ENCODE results near the gene FHOD3.

Gene FHOD3

DNA sequence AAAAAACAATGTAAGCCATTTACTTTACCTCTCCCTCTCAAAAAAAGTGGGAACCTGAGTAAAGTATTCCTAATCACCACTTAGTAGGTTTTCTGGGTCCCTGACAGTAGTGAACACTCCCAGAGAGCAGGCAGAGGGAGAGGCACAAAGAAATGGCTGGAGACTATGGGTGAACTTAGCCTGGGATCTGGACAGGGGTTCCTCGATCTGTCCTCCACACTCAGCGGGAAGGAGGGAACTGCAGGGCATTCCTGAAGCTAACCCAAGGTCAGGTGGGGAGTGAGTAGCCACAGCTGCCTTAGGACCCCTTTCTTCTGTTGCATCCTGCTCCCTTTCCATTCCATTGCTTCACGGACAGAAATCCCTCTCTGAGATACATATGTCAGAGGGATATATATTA lies 375.9 kb downstream of the FHOD3 start:
- H3K4me3 ChIP-seq (ENCODE audit: low read depth, low read length) = no peak overlapping the region
- TF ChIP-seq ZNF610 (tag by site-specific recombination; IDR thresholded peaks at IDR 0.05; ENCODE audit: borderline replicate concordance) (no peak), ZNF707 (tag by site-specific recombination; IDR thresholded peaks at IDR 0.05) (no peak), SP7 (tag by site-specific recombination; IDR thresholded peaks at IDR 0.05) (no peak)
- TF ChIP-seq, protein P1, sequence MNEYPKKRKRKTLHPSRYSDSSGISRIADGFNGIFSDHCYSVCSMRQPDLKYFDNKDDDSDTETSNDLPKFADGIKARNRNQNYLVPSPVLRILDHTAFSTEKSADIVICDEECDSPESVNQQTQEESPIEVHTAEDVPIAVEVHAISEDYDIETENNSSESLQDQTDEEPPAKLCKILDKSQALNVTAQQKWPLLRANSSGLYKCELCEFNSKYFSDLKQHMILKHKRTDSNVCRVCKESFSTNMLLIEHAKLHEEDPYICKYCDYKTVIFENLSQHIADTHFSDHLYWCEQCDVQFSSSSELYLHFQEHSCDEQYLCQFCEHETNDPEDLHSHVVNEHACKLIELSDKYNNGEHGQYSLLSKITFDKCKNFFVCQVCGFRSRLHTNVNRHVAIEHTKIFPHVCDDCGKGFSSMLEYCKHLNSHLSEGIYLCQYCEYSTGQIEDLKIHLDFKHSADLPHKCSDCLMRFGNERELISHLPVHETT (tag by site-specific recombination; IDR thresholded peaks at IDR 0.05) = no peak
- TF ChIP-seq, protein P2, sequence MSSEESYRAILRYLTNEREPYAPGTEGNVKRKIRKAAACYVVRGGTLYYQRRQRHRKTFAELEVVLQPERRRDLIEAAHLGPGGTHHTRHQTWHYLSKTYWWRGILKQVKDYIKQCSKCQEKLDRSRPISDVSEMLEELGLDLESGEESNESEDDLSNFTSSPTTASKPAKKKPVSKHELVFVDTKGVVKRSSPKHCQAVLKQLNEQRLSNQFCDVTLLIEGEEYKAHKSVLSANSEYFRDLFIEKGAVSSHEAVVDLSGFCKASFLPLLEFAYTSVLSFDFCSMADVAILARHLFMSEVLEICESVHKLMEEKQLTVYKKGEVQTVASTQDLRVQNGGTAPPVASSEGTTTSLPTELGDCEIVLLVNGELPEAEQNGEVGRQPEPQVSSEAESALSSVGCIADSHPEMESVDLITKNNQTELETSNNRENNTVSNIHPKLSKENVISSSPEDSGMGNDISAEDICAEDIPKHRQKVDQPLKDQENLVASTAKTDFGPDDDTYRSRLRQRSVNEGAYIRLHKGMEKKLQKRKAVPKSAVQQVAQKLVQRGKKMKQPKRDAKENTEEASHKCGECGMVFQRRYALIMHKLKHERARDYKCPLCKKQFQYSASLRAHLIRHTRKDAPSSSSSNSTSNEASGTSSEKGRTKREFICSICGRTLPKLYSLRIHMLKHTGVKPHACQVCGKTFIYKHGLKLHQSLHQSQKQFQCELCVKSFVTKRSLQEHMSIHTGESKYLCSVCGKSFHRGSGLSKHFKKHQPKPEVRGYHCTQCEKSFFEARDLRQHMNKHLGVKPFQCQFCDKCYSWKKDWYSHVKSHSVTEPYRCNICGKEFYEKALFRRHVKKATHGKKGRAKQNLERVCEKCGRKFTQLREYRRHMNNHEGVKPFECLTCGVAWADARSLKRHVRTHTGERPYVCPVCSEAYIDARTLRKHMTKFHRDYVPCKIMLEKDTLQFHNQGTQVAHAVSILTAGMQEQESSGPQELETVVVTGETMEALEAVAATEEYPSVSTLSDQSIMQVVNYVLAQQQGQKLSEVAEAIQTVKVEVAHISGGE (tag by site-specific recombination; conservative IDR thresholded peaks at IDR 0.05; ENCODE audit: low read depth) = no peak
- H3K27ac ChIP-seq (ENCODE audit: extremely low read depth, low read depth, low read length) = no peak overlapping the region
- CTCF ChIA-PET = interaction anchor here (0.6 kb wide), 1 partner anchor 509 kb away, joined by 3 read pairs; no protein-coding TSS in a partner anchor
- POLR2A ChIA-PET = no interaction called here
- no peaks in the 10 kb centered on the region for H3K9me3 ChIP-seq (ENCODE audit: control insufficient read depth, insufficient read depth, low read depth, low read length)
- H3K4me1 ChIP-seq (ENCODE audit: control insufficient read depth, insufficient read depth, low read length) = no peaks in the 10 kb centered on the region; the same call in 1 of the 2 replicates
- H3K36me3 ChIP-seq (ENCODE audit: control insufficient read depth in 2 of 2, insufficient read depth in 1 of 2, low read length in 2 of 2) = no peaks in the 10 kb centered on the region; a peak in 1 of 3 replicates

DNA sequence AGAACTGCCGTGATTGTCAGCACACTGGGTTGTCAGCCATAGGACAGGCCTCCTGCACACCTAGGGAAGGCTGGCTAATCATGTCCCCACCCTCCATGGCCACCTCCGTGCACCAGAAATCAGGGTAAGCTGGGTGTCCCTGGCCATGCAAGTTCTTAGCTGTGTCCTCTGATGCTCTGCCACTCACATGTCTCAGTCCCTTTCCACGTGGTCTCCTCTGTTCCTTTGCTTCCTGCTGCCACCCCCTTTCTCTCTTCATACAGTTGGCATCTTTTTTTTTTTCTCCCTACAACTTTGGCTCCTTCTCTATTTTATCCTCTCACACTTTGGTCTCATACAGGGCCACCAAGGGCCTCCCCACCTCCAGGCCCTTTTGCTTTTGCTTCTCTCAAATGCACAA lies 377.6 kb downstream of the FHOD3 start:
- ChIA-PET POLR2A (no interaction called here), CTCF (interaction anchor here (0.6 to 2.1 kb wide), 2 partner anchors 13 to 131 kb away, joined by 3 to 8 read pairs; no protein-coding TSS in a partner anchor)
- Histone ChIP-seq H3K9me3 (ENCODE audit: control insufficient read depth, insufficient read depth, low read depth, low read length) (no peaks in the 10 kb centered on the region), H3K27ac (ENCODE audit: extremely low read depth, low read depth, low read length) (no peak overlapping the region), H3K36me3 (ENCODE audit: control insufficient read depth in 2 of 2, insufficient read depth in 1 of 2, low read length in 2 of 2) (no peaks in the 10 kb centered on the region; a peak in 1 of 3 replicates), H3K4me3 (ENCODE audit: low read depth, low read length) (no peak overlapping the region), H3K4me1 (ENCODE audit: control insufficient read depth, insufficient read depth, low read length) (no peaks in the 10 kb centered on the region; the same call in 1 of the 2 replicates)
- TF ChIP-seq ZNF777 (tag by site-specific recombination; IDR thresholded peaks at IDR 0.05; ENCODE audit: borderline replicate concordance) (no peak), ZNF529 (tag by site-specific recombination; IDR thresholded peaks at IDR 0.05; ENCODE audit: insufficient replicate concordance) (no peak), ZSCAN16 (tag by site-specific recombination; IDR thresholded peaks at IDR 0.05) (no peak), ZSCAN30 (tag by site-specific recombination; IDR thresholded peaks at IDR 0.05) (no peak), MEIS1 (CRISPR knock-in tag; IDR thresholded peaks at IDR 0.05; ENCODE audit: borderline replicate concordance) (no peak), ZNF202 (tag by site-specific recombination; IDR thresholded peaks at IDR 0.05; ENCODE audit: borderline replicate concordance) (no peak), ZNF544 (tag by site-specific recombination; IDR thresholded peaks at IDR 0.05) (no peak), EGR2 (tag by site-specific recombination; IDR thresholded peaks at IDR 0.05; ENCODE audit: low read depth) (no peak)
- TF ChIP-seq, protein P3, sequence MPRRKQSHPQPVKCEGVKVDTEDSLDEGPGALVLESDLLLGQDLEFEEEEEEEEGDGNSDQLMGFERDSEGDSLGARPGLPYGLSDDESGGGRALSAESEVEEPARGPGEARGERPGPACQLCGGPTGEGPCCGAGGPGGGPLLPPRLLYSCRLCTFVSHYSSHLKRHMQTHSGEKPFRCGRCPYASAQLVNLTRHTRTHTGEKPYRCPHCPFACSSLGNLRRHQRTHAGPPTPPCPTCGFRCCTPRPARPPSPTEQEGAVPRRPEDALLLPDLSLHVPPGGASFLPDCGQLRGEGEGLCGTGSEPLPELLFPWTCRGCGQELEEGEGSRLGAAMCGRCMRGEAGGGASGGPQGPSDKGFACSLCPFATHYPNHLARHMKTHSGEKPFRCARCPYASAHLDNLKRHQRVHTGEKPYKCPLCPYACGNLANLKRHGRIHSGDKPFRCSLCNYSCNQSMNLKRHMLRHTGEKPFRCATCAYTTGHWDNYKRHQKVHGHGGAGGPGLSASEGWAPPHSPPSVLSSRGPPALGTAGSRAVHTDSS (tag by site-specific recombination; IDR thresholded peaks at IDR 0.05) = no peak
- TF ChIP-seq, protein P4, sequence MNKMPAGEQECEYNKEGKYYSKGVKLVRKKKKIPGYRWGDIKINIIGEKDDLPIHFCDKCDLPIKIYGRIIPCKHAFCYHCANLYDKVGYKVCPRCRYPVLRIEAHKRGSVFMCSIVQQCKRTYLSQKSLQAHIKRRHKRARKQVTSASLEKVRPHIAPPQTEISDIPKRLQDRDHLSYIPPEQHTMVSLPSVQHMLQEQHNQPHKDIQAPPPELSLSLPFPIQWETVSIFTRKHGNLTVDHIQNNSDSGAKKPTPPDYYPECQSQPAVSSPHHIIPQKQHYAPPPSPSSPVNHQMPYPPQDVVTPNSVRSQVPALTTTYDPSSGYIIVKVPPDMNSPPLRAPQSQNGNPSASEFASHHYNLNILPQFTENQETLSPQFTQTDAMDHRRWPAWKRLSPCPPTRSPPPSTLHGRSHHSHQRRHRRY (tag by site-specific recombination; IDR thresholded peaks at IDR 0.05) = no peak
- TF ChIP-seq, protein P5, sequence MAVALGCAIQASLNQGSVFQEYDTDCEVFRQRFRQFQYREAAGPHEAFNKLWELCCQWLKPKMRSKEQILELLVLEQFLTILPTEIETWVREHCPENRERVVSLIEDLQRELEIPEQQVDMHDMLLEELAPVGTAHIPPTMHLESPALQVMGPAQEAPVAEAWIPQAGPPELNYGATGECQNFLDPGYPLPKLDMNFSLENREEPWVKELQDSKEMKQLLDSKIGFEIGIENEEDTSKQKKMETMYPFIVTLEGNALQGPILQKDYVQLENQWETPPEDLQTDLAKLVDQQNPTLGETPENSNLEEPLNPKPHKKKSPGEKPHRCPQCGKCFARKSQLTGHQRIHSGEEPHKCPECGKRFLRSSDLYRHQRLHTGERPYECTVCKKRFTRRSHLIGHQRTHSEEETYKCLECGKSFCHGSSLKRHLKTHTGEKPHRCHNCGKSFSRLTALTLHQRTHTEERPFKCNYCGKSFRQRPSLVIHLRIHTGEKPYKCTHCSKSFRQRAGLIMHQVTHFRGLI (tag by site-specific recombination; IDR thresholded peaks at IDR 0.05) = no peak
- TF ChIP-seq, protein P6, sequence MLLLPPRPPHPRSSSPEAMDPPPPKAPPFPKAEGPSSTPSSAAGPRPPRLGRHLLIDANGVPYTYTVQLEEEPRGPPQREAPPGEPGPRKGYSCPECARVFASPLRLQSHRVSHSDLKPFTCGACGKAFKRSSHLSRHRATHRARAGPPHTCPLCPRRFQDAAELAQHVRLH (tag by site-specific recombination; IDR thresholded peaks at IDR 0.05) = no peak
